HepG2 (cell line): Measurements from ENCODE around the gene TMEM131.

Experiments used
- EP300 ChIP-seq, 3 experiments: sonication (generic) in 1 of 3; formaldehyde crosslinking in 1 of 3; IDR thresholded peaks; 2 replicates each; pipeline versions ENCODE4 v1.5.1 to v1.6.1; 2011 to 2020; ENCODE audit warnings: low read depth in 2 of 3, low read length in 2 of 3, borderline replicate concordance in 1 of 3, improper control_type of control experiment in 1 of 3, mild to moderate bottlenecking in 1 of 3, missing genetic modification reagents in 1 of 3, moderate library complexity in 1 of 3
- FOSL2 ChIP-seq: sonication (generic); formaldehyde crosslinking; IDR thresholded peaks from 2 replicates; pipeline ENCODE4 v1.4.0; 2020; ENCODE audit warnings: missing genetic modification reagents
- KDM1A ChIP-seq: IDR thresholded peaks from 2 replicates; pipeline ENCODE4 v1.6.1; 2016; ENCODE audit warnings: missing compliant biosample characterization
- NFKBIZ ChIP-seq: IDR thresholded peaks from 2 replicates; pipeline ENCODE4 v1.6.1; 2018; ENCODE audit warnings: missing genetic modification reagents, missing compliant biosample characterization
- RAD21 ChIP-seq: fragments of 450-650 bp; formaldehyde crosslinking; IDR thresholded peaks from 2 replicates; pipeline ENCODE4 v1.5.0; 2020; ENCODE audit warnings: mild to moderate bottlenecking
- RBFOX2 ChIP-seq: fragments of 200-400 bp; formaldehyde crosslinking; IDR thresholded peaks from 2 replicates; pipeline ENCODE4 v1.6.1; 2017; ENCODE audit warnings: low read depth, mild to moderate bottlenecking, low read length
- RBM39 ChIP-seq: fragments of 200-400 bp; formaldehyde crosslinking; IDR thresholded peaks from one replicate; pipeline ENCODE4 v1.6.1; 2018; ENCODE audit warnings: antibody characterized with exemption, mild to moderate bottlenecking, low read depth, low read length; ENCODE audit not compliant: poor library complexity, severe bottlenecking
- SAFB2 ChIP-seq: sonication (generic); formaldehyde crosslinking; IDR thresholded peaks from 2 replicates; pipeline ENCODE4 v1.5.1; 2020; ENCODE audit warnings: missing genetic modification reagents, low read depth, mild to moderate bottlenecking, borderline replicate concordance
- SRSF9 ChIP-seq: fragments of 200-400 bp; formaldehyde crosslinking; IDR thresholded peaks from 2 replicates; pipeline ENCODE4 v1.6.1; 2018; ENCODE audit warnings: borderline replicate concordance, mild to moderate bottlenecking, low read depth, low read length; ENCODE audit not compliant: insufficient read depth, poor library complexity, severe bottlenecking
- ZBTB39 ChIP-seq: sonication (generic); formaldehyde crosslinking; IDR thresholded peaks from 2 replicates; pipeline ENCODE4 v1.5.0; 2020; ENCODE audit warnings: missing genetic modification reagents
- TF ChIP-seq, protein P1 (sequence below): sonication (generic); formaldehyde crosslinking; IDR thresholded peaks from 2 replicates; pipeline ENCODE4 v1.5.0; 2020; ENCODE audit warnings: mild to moderate bottlenecking, missing genetic modification reagents, moderate library complexity
- TF ChIP-seq, protein P2 (sequence below): sonication (generic); formaldehyde crosslinking; IDR thresholded peaks from 2 replicates; pipeline ENCODE4 v1.4.0; 2020; ENCODE audit warnings: mild to moderate bottlenecking, missing genetic modification reagents
- TF ChIP-seq, protein P3 (sequence below): sonication (generic); formaldehyde crosslinking; IDR thresholded peaks from 2 replicates; pipeline ENCODE4 v1.4.0; 2020; ENCODE audit warnings: missing genetic modification reagents, borderline replicate concordance

GRCh38 chr2:98027538-98027937 lies 31.8 kb upstream of the TMEM131 start:
- TF ChIP-seq, protein P1, sequence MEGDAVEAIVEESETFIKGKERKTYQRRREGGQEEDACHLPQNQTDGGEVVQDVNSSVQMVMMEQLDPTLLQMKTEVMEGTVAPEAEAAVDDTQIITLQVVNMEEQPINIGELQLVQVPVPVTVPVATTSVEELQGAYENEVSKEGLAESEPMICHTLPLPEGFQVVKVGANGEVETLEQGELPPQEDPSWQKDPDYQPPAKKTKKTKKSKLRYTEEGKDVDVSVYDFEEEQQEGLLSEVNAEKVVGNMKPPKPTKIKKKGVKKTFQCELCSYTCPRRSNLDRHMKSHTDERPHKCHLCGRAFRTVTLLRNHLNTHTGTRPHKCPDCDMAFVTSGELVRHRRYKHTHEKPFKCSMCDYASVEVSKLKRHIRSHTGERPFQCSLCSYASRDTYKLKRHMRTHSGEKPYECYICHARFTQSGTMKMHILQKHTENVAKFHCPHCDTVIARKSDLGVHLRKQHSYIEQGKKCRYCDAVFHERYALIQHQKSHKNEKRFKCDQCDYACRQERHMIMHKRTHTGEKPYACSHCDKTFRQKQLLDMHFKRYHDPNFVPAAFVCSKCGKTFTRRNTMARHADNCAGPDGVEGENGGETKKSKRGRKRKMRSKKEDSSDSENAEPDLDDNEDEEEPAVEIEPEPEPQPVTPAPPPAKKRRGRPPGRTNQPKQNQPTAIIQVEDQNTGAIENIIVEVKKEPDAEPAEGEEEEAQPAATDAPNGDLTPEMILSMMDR = no peak
- TF ChIP-seq, protein P2, sequence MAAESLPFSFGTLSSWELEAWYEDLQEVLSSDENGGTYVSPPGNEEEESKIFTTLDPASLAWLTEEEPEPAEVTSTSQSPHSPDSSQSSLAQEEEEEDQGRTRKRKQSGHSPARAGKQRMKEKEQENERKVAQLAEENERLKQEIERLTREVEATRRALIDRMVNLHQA (CRISPR knock-in tag) = no peak
- TF ChIP-seq EP300 (IDR thresholded peaks at IDR 0.05; ENCODE audit: low read depth in 2 of 2, low read length in 2 of 2) = no peak
- TF ChIP-seq EP300 (CRISPR knock-in tag; IDR thresholded peaks at IDR 0.05; ENCODE audit: borderline replicate concordance) = no peak
- TF ChIP-seq ZBTB39 = no peak
- TF ChIP-seq NFKBIZ (CRISPR knock-in tag) = no peak
- no peak for TF ChIP-seq SRSF9
- TF ChIP-seq, protein P3, sequence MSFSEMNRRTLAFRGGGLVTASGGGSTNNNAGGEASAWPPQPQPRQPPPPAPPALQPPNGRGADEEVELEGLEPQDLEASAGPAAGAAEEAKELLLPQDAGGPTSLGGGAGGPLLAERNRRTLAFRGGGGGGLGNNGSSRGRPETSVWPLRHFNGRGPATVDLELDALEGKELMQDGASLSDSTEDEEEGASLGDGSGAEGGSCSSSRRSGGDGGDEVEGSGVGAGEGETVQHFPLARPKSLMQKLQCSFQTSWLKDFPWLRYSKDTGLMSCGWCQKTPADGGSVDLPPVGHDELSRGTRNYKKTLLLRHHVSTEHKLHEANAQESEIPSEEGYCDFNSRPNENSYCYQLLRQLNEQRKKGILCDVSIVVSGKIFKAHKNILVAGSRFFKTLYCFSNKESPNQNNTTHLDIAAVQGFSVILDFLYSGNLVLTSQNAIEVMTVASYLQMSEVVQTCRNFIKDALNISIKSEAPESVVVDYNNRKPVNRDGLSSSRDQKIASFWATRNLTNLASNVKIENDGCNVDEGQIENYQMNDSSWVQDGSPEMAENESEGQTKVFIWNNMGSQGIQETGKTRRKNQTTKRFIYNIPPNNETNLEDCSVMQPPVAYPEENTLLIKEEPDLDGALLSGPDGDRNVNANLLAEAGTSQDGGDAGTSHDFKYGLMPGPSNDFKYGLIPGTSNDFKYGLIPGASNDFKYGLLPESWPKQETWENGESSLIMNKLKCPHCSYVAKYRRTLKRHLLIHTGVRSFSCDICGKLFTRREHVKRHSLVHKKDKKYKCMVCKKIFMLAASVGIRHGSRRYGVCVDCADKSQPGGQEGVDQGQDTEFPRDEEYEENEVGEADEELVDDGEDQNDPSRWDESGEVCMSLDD = no peak
- TF ChIP-seq RBM39 = no peak
- no peak for TF ChIP-seq KDM1A
- TF ChIP-seq RAD21 (CRISPR knock-in tag) = no peak
- no peak for TF ChIP-seq SAFB2 (CRISPR knock-in tag)
- TF ChIP-seq RBFOX2 = no peak
- TF ChIP-seq FOSL2 (CRISPR knock-in tag) = no peak
